CD4-positive, alpha-beta T cell treated with Interleukin-15 for 4 hours (primary cell): ENCODE measurements around the gene BRME1.

Source experiments
- DNase-seq: peaks from one replicate; pipeline ENCODE4 v3.0.0-alpha.2; 2020; ENCODE audit warnings: low spot score

The BRME1 gene

DNA sequence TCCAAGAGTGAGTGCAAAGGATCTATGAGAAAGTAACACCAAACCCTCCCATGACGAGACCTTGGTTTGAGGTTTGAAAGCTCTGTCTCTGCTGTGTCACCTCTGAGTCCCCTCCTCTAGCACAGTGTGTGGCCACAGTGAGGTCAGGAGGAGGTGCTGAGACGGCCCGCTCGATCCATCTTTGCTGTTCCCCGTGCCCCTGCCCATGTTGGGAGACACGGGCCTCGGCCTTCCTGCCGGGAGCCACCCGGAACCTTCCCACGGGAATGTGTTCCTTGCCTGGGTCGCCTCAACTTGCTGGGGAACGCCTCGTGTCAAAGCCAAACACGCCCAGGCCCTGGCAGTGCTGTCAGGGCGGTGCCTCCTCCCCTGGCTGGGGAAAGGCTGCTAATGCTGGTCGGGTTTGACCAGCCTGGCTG is 18.9 kb downstream of the BRME1 start:
- peak; percentile 63 for DNase-seq

GRCh38 chr19:13885826-13886365 is 20.0 kb downstream of the BRME1 start:
- DNase-seq = no peak

DNA sequence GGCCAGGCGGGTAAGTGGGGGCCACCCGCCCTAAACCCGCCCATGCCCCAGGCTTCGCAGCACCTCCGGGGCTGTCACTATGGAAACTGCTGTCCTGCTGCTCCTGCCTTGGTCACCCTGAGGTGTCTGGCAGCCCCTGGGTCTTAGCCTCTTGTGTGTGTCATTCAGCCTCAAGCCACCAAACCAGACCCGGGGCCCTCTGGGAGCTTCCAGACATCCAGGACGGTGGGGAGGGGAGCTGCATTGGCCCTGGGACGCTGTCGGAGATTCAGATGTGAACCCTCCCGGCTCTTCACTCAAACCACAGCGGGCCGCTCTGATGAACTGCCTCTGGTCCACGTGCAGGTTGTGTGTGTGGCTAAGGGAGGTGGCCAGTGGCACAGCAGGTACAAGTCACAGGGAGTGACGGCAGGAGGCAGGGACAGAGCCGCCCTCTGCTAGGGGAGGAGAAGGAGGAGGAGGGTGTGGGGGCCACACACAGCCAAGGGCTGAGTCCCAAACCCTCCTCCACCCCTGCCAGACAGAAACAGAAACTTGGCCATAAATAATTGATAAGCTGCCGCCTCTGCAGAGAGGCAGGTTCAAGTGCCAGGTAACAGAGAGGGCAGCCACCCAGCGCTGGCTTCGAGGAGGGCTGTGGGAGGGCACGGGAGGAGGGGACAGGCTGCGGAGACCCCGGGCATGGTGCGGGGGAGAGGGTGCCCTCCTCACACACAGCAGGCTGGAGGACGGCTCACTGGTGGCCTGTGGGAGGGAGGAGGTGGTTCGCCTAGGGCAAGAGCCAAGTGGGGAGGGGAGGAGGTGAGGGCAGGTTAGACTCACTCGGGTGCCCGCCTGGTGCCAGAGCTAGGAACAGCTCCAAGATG is 21.0 kb downstream of the BRME1 start:
- no peak for DNase-seq

DNA sequence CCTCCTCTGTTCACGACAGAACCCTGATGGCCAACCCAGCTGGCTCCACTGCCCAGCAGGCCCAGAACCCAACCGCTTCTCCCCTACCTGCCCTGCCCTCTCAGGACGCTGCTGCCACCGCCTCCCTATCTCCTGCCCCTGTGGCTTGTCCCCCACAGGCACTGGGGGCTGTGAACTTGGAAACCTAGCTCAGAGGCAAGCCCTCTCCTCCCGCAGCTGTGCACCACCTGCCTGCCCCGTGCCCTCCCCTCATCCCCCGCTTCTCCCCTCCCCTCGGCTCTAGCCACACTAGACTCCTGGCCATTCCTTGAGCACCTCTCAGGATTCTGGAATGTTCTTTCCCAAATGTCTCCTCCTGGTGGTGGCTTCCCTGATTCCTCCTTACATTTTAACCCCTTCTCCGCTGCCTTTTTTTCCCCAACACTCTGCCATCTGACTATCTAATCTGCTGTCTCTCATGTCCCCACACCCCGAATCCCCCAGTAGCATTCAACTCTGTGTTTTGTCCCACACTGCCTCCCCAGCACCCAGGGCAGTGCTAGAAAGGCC is 22.3 kb downstream of the BRME1 start:
- no peak for DNase-seq

- DNase-seq = no peak
These were observed 23.1 kb downstream of the BRME1 start for GRCh38 chr19:13882836-13883235.

GRCh38 chr19:13882419-13882795 is 23.5 kb downstream of the BRME1 start:
- no peak for DNase-seq

DNA sequence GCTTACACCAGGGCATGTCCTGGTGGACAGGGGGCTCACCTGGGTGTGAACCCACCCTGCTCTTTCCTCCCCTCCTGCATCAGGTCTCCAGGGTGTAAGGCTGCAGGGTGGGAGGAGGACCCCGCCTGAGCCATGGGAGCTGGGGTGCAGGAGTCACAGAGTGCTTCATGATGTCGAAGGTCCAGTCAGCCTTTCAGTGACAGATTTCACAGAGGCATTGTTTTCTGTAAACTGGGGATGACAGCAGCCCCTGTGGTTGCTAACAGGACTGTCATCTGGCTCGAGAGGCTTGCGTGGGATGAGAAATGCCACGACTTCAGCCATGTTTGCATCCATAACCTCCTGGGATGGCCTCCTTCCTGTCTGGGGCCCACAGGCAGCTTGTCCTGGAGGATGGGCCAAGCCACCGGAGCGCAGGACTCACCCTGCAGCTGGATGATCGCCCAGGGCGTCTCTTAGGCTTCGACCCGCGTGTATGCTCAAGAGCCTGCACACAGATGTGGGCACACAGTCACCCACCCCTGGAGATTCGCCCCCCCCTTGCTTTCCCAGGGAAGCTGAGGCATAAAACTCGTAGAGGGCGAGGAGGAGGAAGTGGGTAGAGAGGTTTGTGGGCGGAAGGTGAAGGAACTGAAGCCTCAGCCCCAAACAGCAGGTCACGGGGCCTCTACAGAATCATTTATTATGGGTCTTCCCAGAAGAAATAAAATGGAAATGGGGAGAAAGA is 24.1 kb downstream of the BRME1 start:
- DNase-seq = peak; percentile 49

DNA sequence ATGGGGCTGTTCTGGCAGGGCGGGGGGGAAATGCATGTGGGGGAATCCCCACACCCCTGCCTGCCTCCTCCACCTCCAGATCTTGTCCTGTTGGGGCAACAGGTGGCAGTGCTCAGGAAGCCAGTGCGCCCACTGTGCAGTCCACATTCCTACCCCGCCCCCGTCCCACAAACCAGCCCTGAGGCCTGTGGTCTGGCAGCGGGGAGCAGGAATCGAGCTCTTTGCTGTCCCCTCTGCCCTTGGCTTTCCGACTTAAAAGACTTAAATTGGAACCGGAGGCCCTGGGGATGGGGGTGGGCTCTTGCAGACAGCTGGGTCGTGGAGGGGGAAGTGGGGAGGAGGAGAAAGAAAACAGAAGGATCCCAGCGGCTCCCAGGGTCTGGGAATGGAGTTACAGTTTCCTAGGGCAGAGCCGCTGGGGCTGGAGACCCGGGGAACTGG is 24.6 kb downstream of the BRME1 start:
- DNase-seq = no peak

GRCh38 chr19:13880059-13881043 is 25.6 kb downstream of the BRME1 start:
- peak; percentile 99 for DNase-seq

DNA sequence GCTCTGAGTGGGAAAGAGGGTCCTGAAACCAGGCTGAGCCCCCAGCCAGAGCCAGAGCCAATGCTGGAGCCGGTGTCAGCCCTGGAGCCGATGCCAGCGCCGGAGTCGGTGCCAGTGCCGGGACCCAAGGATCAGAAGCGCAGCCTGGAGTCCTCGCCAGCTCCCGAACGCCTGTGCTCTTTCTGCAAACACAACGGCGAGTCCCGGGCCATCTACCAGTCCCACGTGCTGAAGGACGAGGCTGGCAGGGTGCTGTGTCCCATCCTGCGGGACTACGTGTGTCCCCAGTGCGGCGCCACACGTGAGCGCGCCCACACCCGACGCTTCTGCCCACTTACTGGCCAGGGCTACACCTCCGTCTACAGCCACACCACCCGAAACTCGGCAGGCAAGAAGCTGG is 28.6 kb downstream of the BRME1 start:
- DNase-seq = no peak

- no peak for DNase-seq
These were observed 29.1 kb downstream of the BRME1 start, which contains the start of gene NANOS3 for GRCh38 chr19:13876834-13877233. TSS of gene NANOS3 (plus strand) at chr19:13877134. CDS start at chr19:13877249, 115 bp downstream.

GRCh38 chr19:13875824-13876223 is 30.1 kb downstream of the BRME1 start:
- no peak for DNase-seq

GRCh38 chr19:13873834-13874515 is 31.9 kb downstream of the BRME1 start:
- no peak for DNase-seq

GRCh38 chr19:13872695-13873389 is 33.1 kb downstream of the BRME1 start:
- no peak for DNase-seq

GRCh38 chr19:13872339-13872694 is 33.6 kb downstream of the BRME1 start:
- no peak for DNase-seq

DNA sequence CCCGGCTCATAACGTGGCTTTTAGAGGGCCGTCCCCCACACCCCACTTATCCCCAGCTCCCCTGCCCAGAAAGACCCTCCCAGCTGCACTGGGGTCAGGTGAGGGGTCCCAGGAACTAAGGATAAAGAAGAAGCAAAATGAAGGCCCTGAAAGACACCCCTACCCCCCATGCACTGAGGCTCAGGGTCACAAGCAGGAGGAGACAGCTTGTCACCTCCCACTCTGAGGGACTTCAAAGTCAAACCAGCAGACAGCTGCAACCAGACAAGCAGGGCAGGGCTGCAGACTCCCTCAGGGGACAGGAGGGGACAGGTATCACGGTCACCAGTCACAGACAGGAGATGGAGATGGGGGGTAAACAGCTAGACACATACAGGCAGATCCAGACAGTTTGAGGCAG is 35.0 kb downstream of the BRME1 start:
- no peak for DNase-seq

DNA sequence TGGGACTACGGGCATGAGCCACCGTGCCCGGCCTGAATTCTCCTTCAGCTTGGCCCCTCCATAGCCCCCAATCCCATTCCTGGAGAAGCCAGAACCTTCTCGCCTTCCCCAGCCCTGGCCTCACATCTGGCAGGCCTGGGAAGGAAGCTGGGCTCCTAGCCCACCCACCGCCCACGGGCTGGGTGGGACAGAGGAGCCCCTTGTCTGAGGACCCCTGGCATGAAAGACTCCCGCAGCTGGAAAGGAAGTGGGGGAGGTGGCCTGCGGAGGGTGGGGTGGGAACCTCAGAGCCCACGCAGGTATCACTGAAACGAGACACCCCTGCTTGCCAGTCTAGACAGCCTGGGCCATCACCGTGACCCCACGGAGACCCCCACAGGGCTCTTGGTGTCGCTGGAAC is 36.6 kb downstream of the BRME1 start:
- DNase-seq = no peak

DNA sequence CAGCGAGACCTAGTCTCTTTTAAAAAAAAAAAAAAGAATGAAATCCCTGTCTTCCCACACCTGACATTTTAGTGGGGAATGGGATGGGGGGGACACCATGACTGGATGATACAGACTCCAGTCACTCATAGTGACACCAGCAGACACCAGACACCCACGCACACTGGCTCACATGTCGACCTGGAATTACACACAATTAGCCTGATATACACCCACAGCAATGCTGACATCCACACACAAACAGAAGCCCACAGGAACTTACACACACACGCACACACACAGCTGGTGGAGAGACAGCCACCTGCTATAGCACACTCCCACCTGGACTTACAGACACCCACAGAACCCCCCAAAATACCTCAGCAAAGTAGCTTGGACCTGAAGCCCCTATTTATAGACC is 37.3 kb downstream of the BRME1 start:
- DNase-seq = no peak

- no peak for DNase-seq
These were observed 39.4 kb downstream of the BRME1 start for GRCh38 chr19:13866463-13867046.
